Body of pancreas (tissue), 4 donors: Measurements from ENCODE around the gene PTPN7. TPM values are rescaled to one million over a fixed set of nuclear protein-coding genes. Genes with fewer than 3 reads are reported as not detected.
"Not testable (repeated sequence)": the region's sequence is repeated elsewhere in the genome, so short reads cannot be mapped to it uniquely, and the experiment has no call there.

ENCODE experiments used
- ATAC-seq: fragments of 150-250 bp; one replicate; pipeline ENCODE4 v1.9.1; 2016
- DNase-seq, 4 donors: peaks; one replicate each; pipeline ENCODE4 v3.0.0-alpha.2; 2019
- H3K27ac ChIP-seq, 4 donors: fragments of 200-600 bp; sonication (generic); 1 replicate in 3 of 4; 2 replicates in 1 of 4; pipeline versions ENCODE4 v1.5.1 to v1.6.1; 2016 to 2019; ENCODE audit warnings: mild to moderate bottlenecking in 1 of 4, mixed read lengths in 1 of 4, moderate library complexity in 1 of 4
- H3K27me3 ChIP-seq, 2 donors: fragments of 200-600 bp; sonication (generic); one replicate each; pipeline ENCODE4 v1.6.0; 2016; ENCODE audit warnings: mild to moderate bottlenecking in 1 of 2
- H3K36me3 ChIP-seq, 2 donors: fragments of 200-600 bp; sonication (generic); replicated peaks in 1 of 2; 2 replicates each; pipeline ENCODE4 v1.5.1; 2016; ENCODE audit warnings: low read depth in 2 of 2; ENCODE audit not compliant: insufficient read depth in 1 of 2
- H3K4me1 ChIP-seq: fragments of 200-600 bp; sonication (generic); one replicate; pipeline ENCODE4 v1.6.0; 2016
- H3K4me3 ChIP-seq, 2 donors: fragments of 200-600 bp; sonication (generic); 1 replicate in 1 of 2; 2 replicates in 1 of 2; pipeline ENCODE4 v1.5.1; 2016 to 2019
- H3K9me3 ChIP-seq, 3 donors: fragments of 200-600 bp; sonication (generic); 1 replicate in 2 of 3; 2 replicates in 1 of 3; pipeline ENCODE4 v1.5.1; 2016
- CTCF ChIP-seq, 7 experiments: fragments of 450-650 bp in 4 of 7; fragments of 200-600 bp in 3 of 7; sonication (generic) in 3 of 7; IDR thresholded peaks; one replicate each; pipeline ENCODE4 v1.5.1; 2016 to 2019; ENCODE audit warnings: antibody characterized with exemption in 7 of 7
- POLR2A ChIP-seq, 3 donors: fragments of 450-650 bp; IDR thresholded peaks; one replicate each; pipeline ENCODE4 v1.6.1; 2016; ENCODE audit warnings: antibody characterized with exemption in 3 of 3, mild to moderate bottlenecking in 2 of 3
- WGBS, 2 donors: methylation state at CpG; one replicate each; pipeline ENCODE4 v1.1.5; 2017; 5-methylcytosine and 5-hydroxymethylcytosine counted together
- intact Hi-C: fragments of 100-400 bp; cut with DNase I; formaldehyde crosslinking; loops from one replicate; pipeline ENCODE4 v1.15.1; 2023
- total RNA-seq, 2 donors: library from RNA; depleted of rRNA; stranded (reverse); fragments of >200 nt; gene quantifications; one replicate each; pipeline ENCODE4 v1.1.0, GENCODE V29; 2016

The PTPN7 gene
- total RNA-seq, 2 donors from 2014 or later = 1.6 to 3.6 TPM

GRCh38 chr1:202171292-202172014 lies 11.1 kb upstream of the PTPN7 start:
- Histone ChIP-seq H3K27me3 (no peaks in the 10 kb centered on the region), H3K9me3 (no peaks in the 10 kb centered on the region), H3K4me1 (no peaks in the 10 kb centered on the region), H3K36me3 (no peaks in the 10 kb centered on the region), H3K4me3 (no peak overlapping the region), H3K27ac (no peak overlapping the region)
- ATAC-seq (no peak), DNase-seq (no peak)
- intact Hi-C loops = no loop called here
- TF ChIP-seq CTCF (IDR thresholded peaks at IDR 0.05) (no peak), POLR2A (IDR thresholded peaks at IDR 0.05) (no peak)
- 95% methylated on average over 10 of the region's 11 CpGs; no CpG with 5 or more reads in 1 of the 2 donors for WGBS, 2 donors

GRCh38 chr1:202170726-202171125 lies 10.3 kb upstream of the PTPN7 start:
- no peaks in the 10 kb centered on the region for H3K4me1 ChIP-seq
- no peaks in the 10 kb centered on the region for H3K36me3 ChIP-seq
- no peak overlapping the region for H3K4me3 ChIP-seq
- 79 to 83% methylated on average over 6 of the region's 6 CpGs for WGBS, 2 donors
- intact Hi-C loops = no loop called here
- H3K27me3 ChIP-seq = no peaks in the 10 kb centered on the region
- ATAC-seq (no peak), DNase-seq (no peak)
- H3K27ac ChIP-seq = no peak overlapping the region
- TF ChIP-seq POLR2A (IDR thresholded peaks at IDR 0.05) (no peak), CTCF (IDR thresholded peaks at IDR 0.05) (no peak)
- no peaks in the 10 kb centered on the region for H3K9me3 ChIP-seq

GRCh38 chr1:202168861-202169260 lies 8.5 kb upstream of the PTPN7 start:
- intact Hi-C loops = no loop called here
- H3K4me3 ChIP-seq = no peak overlapping the region
- ATAC-seq (no peak), DNase-seq (no peak)
- no peak overlapping the region for H3K27ac ChIP-seq
- no peaks in the 10 kb centered on the region for H3K9me3 ChIP-seq
- H3K27me3 ChIP-seq = no peaks in the 10 kb centered on the region
- WGBS, 2 donors = 77 to 82% methylated on average over 7 of the region's 7 CpGs
- no peaks in the 10 kb centered on the region for H3K36me3 ChIP-seq
- TF ChIP-seq CTCF (IDR thresholded peaks at IDR 0.05) (no peak), POLR2A (IDR thresholded peaks at IDR 0.05) (no peak)
- H3K4me1 ChIP-seq = no peaks in the 10 kb centered on the region

GRCh38 chr1:202167708-202168415 lies 7.5 kb upstream of the PTPN7 start:
- Histone ChIP-seq H3K27ac (no peak overlapping the region), H3K9me3 (no peaks in the 10 kb centered on the region), H3K36me3 (no peaks in the 10 kb centered on the region), H3K4me1 (no peaks in the 10 kb centered on the region), H3K4me3 (no peak overlapping the region), H3K27me3 (no peaks in the 10 kb centered on the region)
- 60 to 67% methylated on average over 12 to 18 of the region's 18 CpGs for WGBS, 2 donors
- ATAC-seq (no peak), DNase-seq (no peak)
- intact Hi-C loops = no loop called here
- no peak for TF ChIP-seq POLR2A (IDR thresholded peaks at IDR 0.05)
- no peak for TF ChIP-seq CTCF (IDR thresholded peaks at IDR 0.05)

- DNase-seq, H3K27ac ChIP-seq, H3K27me3 ChIP-seq, H3K36me3 ChIP-seq, ATAC-seq, H3K4me1 ChIP-seq, H3K9me3 ChIP-seq, intact Hi-C loops, H3K4me3 ChIP-seq: not testable (repeated sequence)
- 70 to 77% methylated on average over 13 of the region's 13 CpGs for WGBS, 2 donors
Measured at GRCh38 chr1:202167054-202167453, 6.7 kb upstream of the PTPN7 start.
